SU-DHL-6 (cell line): ENCODE measurements around the gene RIPOR2.
A peak's percentile ranks its signal among the peaks of the same experiment; 100 is the strongest.

Experiments used
- H2AFZ ChIP-seq: fragments of 200-600 bp; sonication (generic); 2 replicates; pipeline ENCODE4 v1.6.1; 2014; ENCODE audit warnings: low read depth, mild to moderate bottlenecking, moderate library complexity, mixed read lengths, antibody characterized with exemption, low read length; ENCODE audit not compliant: severe bottlenecking
- H3F3A ChIP-seq: fragments of 200-600 bp; shearing (Covaris generic); 2 replicates; pipeline ENCODE4 v1.6.0; 2016; ENCODE audit warnings: antibody characterized with exemption, mild to moderate bottlenecking; ENCODE audit not compliant: insufficient read depth
- H3K27ac ChIP-seq: fragments of 200-600 bp; sonication (generic); 2 replicates; pipeline ENCODE4 v1.5.1; 2016; ENCODE audit warnings: low read depth, mild to moderate bottlenecking, low read length, moderate library complexity, mixed read lengths
- H3K27me3 ChIP-seq: fragments of 200-600 bp; sonication (generic), shearing (Covaris generic); 2 replicates; pipeline ENCODE4 v1.6.0; 2014; ENCODE audit warnings: mild to moderate bottlenecking, low read length
- H3K36me3 ChIP-seq: fragments of 200-600 bp; sonication (generic); 2 replicates; pipeline ENCODE4 v1.6.1; 2014; ENCODE audit warnings: mild to moderate bottlenecking, low read length, mixed read lengths
- H3K4me2 ChIP-seq: fragments of 300-600, 200-600 bp; shearing (Covaris generic), sonication (generic); 2 replicates; pipeline ENCODE4 v1.6.0; 2014; ENCODE audit warnings: low read length, low read depth, mild to moderate bottlenecking; ENCODE audit not compliant: poor library complexity, severe bottlenecking
- H3K4me3 ChIP-seq: fragments of 200-600 bp; sonication (generic); 2 replicates; pipeline ENCODE4 v1.5.1; 2014; ENCODE audit warnings: antibody characterized with exemption, low read length, mild to moderate bottlenecking, mixed read lengths; ENCODE audit not compliant: insufficient read depth, poor library complexity, severe bottlenecking
- H3K79me2 ChIP-seq: fragments of 200-600 bp; sonication (generic); 2 replicates; pipeline ENCODE4 v1.6.1; 2014; ENCODE audit warnings: mild to moderate bottlenecking, low read length, moderate library complexity; ENCODE audit not compliant: insufficient read depth
- H3K9ac ChIP-seq: fragments of 200-600 bp; sonication (generic); 2 replicates; pipeline ENCODE4 v1.7.0; 2014; ENCODE audit warnings: mild to moderate bottlenecking, low read length
- H3K9me2 ChIP-seq: fragments of 200-600 bp; sonication (generic); replicated peaks from 2 replicates; pipeline ENCODE4 v1.6.1; 2014; ENCODE audit warnings: low read length; ENCODE audit not compliant: insufficient read depth
- H3K9me3 ChIP-seq: fragments of 200-600 bp; sonication (generic); 2 replicates; pipeline ENCODE4 v1.6.1; 2014; ENCODE audit warnings: low read length, mixed read lengths; ENCODE audit not compliant: insufficient read depth
- H4K20me1 ChIP-seq: fragments of 200-600 bp; sonication (generic); 2 replicates; pipeline ENCODE4 v1.6.1; 2014; ENCODE audit warnings: low read depth, mild to moderate bottlenecking, antibody characterized with exemption, low read length, moderate library complexity, mixed read lengths
- CTCF ChIP-seq: fragments of 200-600 bp; sonication (generic); IDR thresholded peaks from one replicate; pipeline ENCODE4 v1.5.1; 2017; ENCODE audit warnings: antibody characterized with exemption, mild to moderate bottlenecking, low read length, moderate library complexity; ENCODE audit not compliant: insufficient read depth, poor library complexity, severe bottlenecking
- EZH2phosphoT487 ChIP-seq: fragments of 200-600 bp; sonication (generic), shearing (Covaris generic); conservative IDR thresholded peaks from 2 replicates; pipeline ENCODE4 v1.6.1; 2018; ENCODE audit warnings: mild to moderate bottlenecking, antibody characterized with exemption, low read length, moderate library complexity, mixed read lengths

The RIPOR2 gene

GRCh38 chr6:24933868-24934401 is 1.8 kb downstream of the RIPOR2 start:
- peaks cover 67% of the 10 kb centered on the region for H3K79me2 ChIP-seq

GRCh38 chr6:24933266-24933665 is 2.5 kb downstream of the RIPOR2 start:
- H3K27me3 ChIP-seq, result no peaks in the 10 kb centered on the region
- peak overlapping the region; percentile 73 for H3K4me3 ChIP-seq
- H3K9me2 ChIP-seq, result no peaks in the 10 kb centered on the region
- H4K20me1 ChIP-seq, result peaks cover 9% of the 10 kb centered on the region; the same call in 1 of the 2 replicates
- peaks cover 17% of the 10 kb centered on the region for H3K36me3 ChIP-seq
- H3K79me2 ChIP-seq, result peaks cover 74% of the 10 kb centered on the region
- peak overlapping the region; percentile 73 for H3K9ac ChIP-seq
- TF ChIP-seq CTCF (no peak), EZH2phosphoT487 (no peak)
- H3K4me2 ChIP-seq, result peak overlapping the region; percentile 88
- no peaks in the 10 kb centered on the region for H3K9me3 ChIP-seq
- no peak overlapping the region for H2AFZ ChIP-seq
- H3K27ac ChIP-seq, result peak overlapping the region; percentile 92
- peaks cover 86% of the 10 kb centered on the region for H3F3A ChIP-seq

More at GRCh38 chr6:24933868-24934401, 1.8 kb downstream of the RIPOR2 start:
- Histone ChIP-seq H3K4me2 (peak overlapping the region; percentile 88), H3K4me3 (peak overlapping the region; percentile 73), H3K36me3 (peaks cover 10% of the 10 kb centered on the region), H2AFZ (no peak overlapping the region), H3K27me3 (no peaks in the 10 kb centered on the region), H3F3A (peaks cover 86% of the 10 kb centered on the region), H4K20me1 (peaks cover 2% of the 10 kb centered on the region; the same call in 1 of the 2 replicates), H3K9me3 (no peaks in the 10 kb centered on the region), H3K9me2 (no peaks in the 10 kb centered on the region), H3K27ac (peak overlapping the region; percentile 92), H3K9ac (peak overlapping the region; percentile 73)
- peak; percentile 100 for TF ChIP-seq CTCF
- TF ChIP-seq EZH2phosphoT487, result no peak

- Histone ChIP-seq H4K20me1 (peaks cover 13% of the 10 kb centered on the region; the same call in 1 of the 2 replicates), H3K9me3 (no peaks in the 10 kb centered on the region), H3K27me3 (no peaks in the 10 kb centered on the region), H3K4me2 (peak overlapping the region; percentile 88), H3K9me2 (no peaks in the 10 kb centered on the region), H3F3A (peaks cover 86% of the 10 kb centered on the region), H3K36me3 (peaks cover 21% of the 10 kb centered on the region), H3K27ac (peak overlapping the region; percentile 92), H3K79me2 (peaks cover 78% of the 10 kb centered on the region), H2AFZ (no peak overlapping the region), H3K4me3 (peak overlapping the region; percentile 73), H3K9ac (peak overlapping the region; percentile 73)
- TF ChIP-seq EZH2phosphoT487, result no peak
- no peak for TF ChIP-seq CTCF
Measured at GRCh38 chr6:24932832-24933231, 2.9 kb downstream of the RIPOR2 start.
